ENCODE results near the gene ARMC5.
"Not testable (repeated sequence)": the region's sequence is repeated elsewhere in the genome, so short reads cannot be mapped to it uniquely, and the experiment has no call there.

The ARMC5 gene

DNA sequence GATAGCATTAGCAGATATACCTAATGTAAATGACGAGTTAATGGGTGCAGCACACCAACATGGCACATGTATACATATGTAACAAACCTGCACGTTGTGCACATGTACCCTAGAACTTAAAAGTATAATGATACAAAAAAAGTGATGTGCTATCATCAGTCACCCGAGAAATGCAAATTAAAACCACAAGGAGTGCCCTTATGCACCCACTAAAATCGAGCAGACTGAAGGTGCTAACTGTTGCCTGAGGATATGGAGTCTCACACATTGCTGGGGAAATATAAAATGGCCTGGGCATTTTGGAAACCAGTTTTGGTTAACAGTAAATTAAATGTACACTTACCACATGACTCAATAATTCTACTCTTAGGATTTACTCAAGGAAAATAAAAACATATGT, 20.3 kb upstream of the ARMC5 start:
- H3K4me3 ChIP-seq (ENCODE audit: low read length); H3K36me3 ChIP-seq (ENCODE audit: control insufficient read depth, insufficient read depth, low read length); H3K9ac ChIP-seq (ENCODE audit: low read length); H3K4me1 ChIP-seq (ENCODE audit: control insufficient read depth, insufficient read depth, low read length); H3K27ac ChIP-seq (ENCODE audit: low read depth, low read length); H3K27me3 ChIP-seq (ENCODE audit: control insufficient read depth, insufficient read depth, low read length): not testable (repeated sequence)

- H3K27ac ChIP-seq (ENCODE audit: low read depth, low read length) = no peak overlapping the region
- H3K9ac ChIP-seq (ENCODE audit: low read length) = no peak overlapping the region
- no peaks in the 10 kb centered on the region for H3K4me1 ChIP-seq (ENCODE audit: control insufficient read depth, insufficient read depth, low read length)
- H3K36me3 ChIP-seq (ENCODE audit: control insufficient read depth, insufficient read depth, low read length) = no peaks in the 10 kb centered on the region
- no peak overlapping the region for H3K4me3 ChIP-seq (ENCODE audit: low read length)
- H3K27me3 ChIP-seq (ENCODE audit: control insufficient read depth, insufficient read depth, low read length) = no peaks in the 10 kb centered on the region
Measured at GRCh38 chr16:31439519-31439918, 19.8 kb upstream of the ARMC5 start.

- no peaks in the 10 kb centered on the region for H3K4me1 ChIP-seq (ENCODE audit: control insufficient read depth, insufficient read depth, low read length)
- no peaks in the 10 kb centered on the region for H3K27me3 ChIP-seq (ENCODE audit: control insufficient read depth, insufficient read depth, low read length)
- H3K4me3 ChIP-seq (ENCODE audit: low read length) = no peak overlapping the region
- no peak overlapping the region for H3K27ac ChIP-seq (ENCODE audit: low read depth, low read length)
- H3K36me3 ChIP-seq (ENCODE audit: control insufficient read depth, insufficient read depth, low read length) = no peaks in the 10 kb centered on the region
- no peak overlapping the region for H3K9ac ChIP-seq (ENCODE audit: low read length)
Measured at GRCh38 chr16:31440516-31441184, 18.7 kb upstream of the ARMC5 start.

DNA sequence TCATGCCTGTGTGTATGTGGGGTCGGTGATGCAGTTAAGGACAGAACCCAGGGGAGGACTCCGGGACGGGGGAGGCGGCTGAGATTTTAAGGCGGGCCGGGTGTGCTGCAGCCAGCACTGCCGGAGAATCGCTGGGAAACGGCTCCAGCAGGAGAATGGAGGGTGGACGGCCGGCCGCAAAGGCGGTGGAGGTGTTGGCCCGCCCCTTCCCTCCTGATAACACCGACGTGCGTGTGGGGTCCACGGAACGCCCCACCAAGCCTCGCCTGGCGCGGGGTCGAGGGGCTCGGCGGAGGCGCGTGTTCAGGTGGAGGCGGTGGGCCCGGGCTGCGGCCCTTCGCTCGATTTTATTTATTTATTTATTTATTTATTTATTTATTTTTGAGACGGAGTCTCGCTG, 17.3 kb upstream of the ARMC5 start:
- no peak overlapping the region for H3K9ac ChIP-seq (ENCODE audit: low read length)
- H3K27ac ChIP-seq (ENCODE audit: low read depth, low read length) = no peak overlapping the region
- H3K4me3 ChIP-seq (ENCODE audit: low read length) = no peak overlapping the region

GRCh38 chr16:31445931-31446330, 13.4 kb upstream of the ARMC5 start:
- H3K27me3 ChIP-seq (ENCODE audit: control insufficient read depth, insufficient read depth, low read length); H3K4me1 ChIP-seq (ENCODE audit: control insufficient read depth, insufficient read depth, low read length); H3K4me3 ChIP-seq (ENCODE audit: low read length); H3K27ac ChIP-seq (ENCODE audit: low read depth, low read length); H3K9ac ChIP-seq (ENCODE audit: low read length); H3K36me3 ChIP-seq (ENCODE audit: control insufficient read depth, insufficient read depth, low read length): not testable (repeated sequence)

More for the DNA sequence above, 17.3 kb upstream of the ARMC5 start:
- Histone ChIP-seq H3K27me3 (ENCODE audit: control insufficient read depth, insufficient read depth, low read length) (no peaks in the 10 kb centered on the region), H3K36me3 (ENCODE audit: control insufficient read depth, insufficient read depth, low read length) (no peaks in the 10 kb centered on the region), H3K4me1 (ENCODE audit: control insufficient read depth, insufficient read depth, low read length) (no peaks in the 10 kb centered on the region)

GRCh38 chr16:31451201-31451600, 8.1 kb upstream of the ARMC5 start:
- H3K4me1 ChIP-seq (ENCODE audit: control insufficient read depth, insufficient read depth, low read length) = peaks cover 12% of the 10 kb centered on the region
- H3K36me3 ChIP-seq (ENCODE audit: control insufficient read depth, insufficient read depth, low read length) = no peaks in the 10 kb centered on the region
- no peak overlapping the region for H3K9ac ChIP-seq (ENCODE audit: low read length)
- H3K4me3 ChIP-seq (ENCODE audit: low read length) = no peak overlapping the region
- H3K27ac ChIP-seq (ENCODE audit: low read depth, low read length) = no peak overlapping the region
- H3K27me3 ChIP-seq (ENCODE audit: control insufficient read depth, insufficient read depth, low read length) = no peaks in the 10 kb centered on the region

GRCh38 chr16:31451681-31452351, 7.5 kb upstream of the ARMC5 start:
- Histone ChIP-seq H3K36me3 (ENCODE audit: control insufficient read depth, insufficient read depth, low read length) (peaks cover 2% of the 10 kb centered on the region), H3K4me3 (ENCODE audit: low read length) (no peak overlapping the region), H3K27ac (ENCODE audit: low read depth, low read length) (peak overlapping the region; percentile 48), H3K9ac (ENCODE audit: low read length) (no peak overlapping the region), H3K27me3 (ENCODE audit: control insufficient read depth, insufficient read depth, low read length) (no peaks in the 10 kb centered on the region), H3K4me1 (ENCODE audit: control insufficient read depth, insufficient read depth, low read length) (peaks cover 17% of the 10 kb centered on the region)

GRCh38 chr16:31452631-31453106, 6.6 kb upstream of the ARMC5 start:
- no peak overlapping the region for H3K9ac ChIP-seq (ENCODE audit: low read length)
- H3K27me3 ChIP-seq (ENCODE audit: control insufficient read depth, insufficient read depth, low read length) = no peaks in the 10 kb centered on the region
- no peak overlapping the region for H3K4me3 ChIP-seq (ENCODE audit: low read length)
- peaks cover 2% of the 10 kb centered on the region for H3K36me3 ChIP-seq (ENCODE audit: control insufficient read depth, insufficient read depth, low read length)
- H3K4me1 ChIP-seq (ENCODE audit: control insufficient read depth, insufficient read depth, low read length) = peaks cover 24% of the 10 kb centered on the region
- H3K27ac ChIP-seq (ENCODE audit: low read depth, low read length) = peak overlapping the region; percentile 25

GRCh38 chr16:31453255-31454204, 5.8 kb upstream of the ARMC5 start:
- Histone ChIP-seq H3K9ac (ENCODE audit: low read length) (no peak overlapping the region), H3K27ac (ENCODE audit: low read depth, low read length) (no peak overlapping the region), H3K27me3 (ENCODE audit: control insufficient read depth, insufficient read depth, low read length) (no peaks in the 10 kb centered on the region), H3K4me3 (ENCODE audit: low read length) (no peak overlapping the region), H3K4me1 (ENCODE audit: control insufficient read depth, insufficient read depth, low read length) (peaks cover 32% of the 10 kb centered on the region), H3K36me3 (ENCODE audit: control insufficient read depth, insufficient read depth, low read length) (peaks cover 2% of the 10 kb centered on the region)

- Histone ChIP-seq H3K36me3 (ENCODE audit: control insufficient read depth, insufficient read depth, low read length) (peaks cover 2% of the 10 kb centered on the region), H3K4me1 (ENCODE audit: control insufficient read depth, insufficient read depth, low read length) (peaks cover 35% of the 10 kb centered on the region), H3K9ac (ENCODE audit: low read length) (no peak overlapping the region), H3K27ac (ENCODE audit: low read depth, low read length) (no peak overlapping the region), H3K27me3 (ENCODE audit: control insufficient read depth, insufficient read depth, low read length) (no peaks in the 10 kb centered on the region), H3K4me3 (ENCODE audit: low read length) (no peak overlapping the region)
Measured at GRCh38 chr16:31455601-31456314, 3.5 kb upstream of the ARMC5 start.

DNA sequence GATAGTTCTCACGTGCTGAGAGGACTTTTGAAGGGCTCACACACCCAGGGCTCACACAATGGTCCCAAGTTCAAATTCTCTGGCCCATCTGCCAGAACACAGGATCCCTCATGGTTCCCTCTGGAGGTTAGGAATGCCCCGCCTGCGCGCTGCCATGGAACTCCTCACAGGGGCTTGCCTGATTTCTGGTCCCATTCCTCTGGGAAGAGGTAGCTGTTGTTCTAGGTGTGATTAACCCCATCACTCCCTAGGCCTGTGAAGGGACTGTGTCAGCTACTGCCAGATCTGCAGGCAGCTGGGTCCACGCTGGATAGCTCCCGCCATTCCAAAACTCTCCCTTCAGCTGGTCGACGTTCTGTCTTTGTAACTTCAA, 2.3 kb upstream of the ARMC5 start:
- Histone ChIP-seq H3K27ac (ENCODE audit: low read depth, low read length) (no peak overlapping the region), H3K36me3 (ENCODE audit: control insufficient read depth, insufficient read depth, low read length) (peaks cover 4% of the 10 kb centered on the region), H3K9ac (ENCODE audit: low read length) (no peak overlapping the region), H3K4me3 (ENCODE audit: low read length) (peak overlapping the region; percentile 28), H3K27me3 (ENCODE audit: control insufficient read depth, insufficient read depth, low read length) (no peaks in the 10 kb centered on the region), H3K4me1 (ENCODE audit: control insufficient read depth, insufficient read depth, low read length) (peaks cover 31% of the 10 kb centered on the region)
